Measurements from ENCODE around the gene GMPR2.

Gene GMPR2

GRCh38 chr14:24255931-24256711 lies 23.4 kb downstream of the GMPR2 start:
- H3K9ac ChIP-seq (ENCODE audit: low read length): no peak overlapping the region

GRCh38 chr14:24256960-24257359 lies 24.2 kb downstream of the GMPR2 start:
- H3K27me3 ChIP-seq (ENCODE audit: insufficient read depth, low read length): no peaks in the 10 kb centered on the region
- no peak overlapping the region for H2AFZ ChIP-seq (ENCODE audit: low read length)
- H3K4me3 ChIP-seq (ENCODE audit: low read depth, low read length, poor library complexity, severe bottlenecking): no peak overlapping the region
- no peak overlapping the region for H3K27ac ChIP-seq (ENCODE audit: low read depth, low read length, poor library complexity, severe bottlenecking)
- H4K20me1 ChIP-seq (ENCODE audit: insufficient read depth, low read length): no peaks in the 10 kb centered on the region
- H3K36me3 ChIP-seq (ENCODE audit: insufficient read depth, low read length): no peaks in the 10 kb centered on the region
- H3K9me3 ChIP-seq (ENCODE audit: low read length): no peaks in the 10 kb centered on the region
- no peak overlapping the region for H3K9ac ChIP-seq (ENCODE audit: low read length)
- H3K79me2 ChIP-seq (ENCODE audit: insufficient read depth, low read length): no peaks in the 10 kb centered on the region
- H3F3A ChIP-seq (ENCODE audit: insufficient read depth, low read length): no peaks in the 10 kb centered on the region
- no peaks in the 10 kb centered on the region for H3K4me1 ChIP-seq (ENCODE audit: insufficient read depth, low read length, severe bottlenecking)
- TF ChIP-seq EZH2 (IDR thresholded peaks at IDR 0.05; ENCODE audit: borderline replicate concordance, low read length) (no peak), CTCF (IDR thresholded peaks at IDR 0.05; ENCODE audit: low read length) (no peak)
- H3K9me2 ChIP-seq (ENCODE audit: low read depth, low read length): no peaks in the 10 kb centered on the region
- H3K4me2 ChIP-seq (ENCODE audit: low read length): no peak overlapping the region

More at GRCh38 chr14:24255931-24256711, 23.4 kb downstream of the GMPR2 start:
- Histone ChIP-seq H3K4me3 (ENCODE audit: low read depth, low read length, poor library complexity, severe bottlenecking) (no peak overlapping the region), H3K36me3 (ENCODE audit: insufficient read depth, low read length) (no peaks in the 10 kb centered on the region), H3F3A (ENCODE audit: insufficient read depth, low read length) (no peaks in the 10 kb centered on the region), H3K27me3 (ENCODE audit: insufficient read depth, low read length) (no peaks in the 10 kb centered on the region), H3K4me2 (ENCODE audit: low read length) (no peak overlapping the region), H3K9me2 (ENCODE audit: low read depth, low read length) (no peaks in the 10 kb centered on the region), H3K9me3 (ENCODE audit: low read length) (no peaks in the 10 kb centered on the region), H4K20me1 (ENCODE audit: insufficient read depth, low read length) (no peaks in the 10 kb centered on the region), H3K27ac (ENCODE audit: low read depth, low read length, poor library complexity, severe bottlenecking) (no peak overlapping the region), H3K4me1 (ENCODE audit: insufficient read depth, low read length, severe bottlenecking) (no peaks in the 10 kb centered on the region), H2AFZ (ENCODE audit: low read length) (no peak overlapping the region), H3K79me2 (ENCODE audit: insufficient read depth, low read length) (no peaks in the 10 kb centered on the region)
- TF ChIP-seq EZH2 (IDR thresholded peaks at IDR 0.05; ENCODE audit: borderline replicate concordance, low read length) (no peak), CTCF (IDR thresholded peaks at IDR 0.05; ENCODE audit: low read length) (no peak)

- H4K20me1 ChIP-seq (ENCODE audit: insufficient read depth, low read length): no peaks in the 10 kb centered on the region
- no peak overlapping the region for H2AFZ ChIP-seq (ENCODE audit: low read length)
- no peak overlapping the region for H3K9ac ChIP-seq (ENCODE audit: low read length)
- no peak overlapping the region for H3K4me3 ChIP-seq (ENCODE audit: low read depth, low read length, poor library complexity, severe bottlenecking)
- no peaks in the 10 kb centered on the region for H3K4me1 ChIP-seq (ENCODE audit: insufficient read depth, low read length, severe bottlenecking)
- no peak overlapping the region for H3K4me2 ChIP-seq (ENCODE audit: low read length)
- no peaks in the 10 kb centered on the region for H3F3A ChIP-seq (ENCODE audit: insufficient read depth, low read length)
- no peaks in the 10 kb centered on the region for H3K27me3 ChIP-seq (ENCODE audit: insufficient read depth, low read length)
- no peak overlapping the region for H3K27ac ChIP-seq (ENCODE audit: low read depth, low read length, poor library complexity, severe bottlenecking)
- H3K36me3 ChIP-seq (ENCODE audit: insufficient read depth, low read length): no peaks in the 10 kb centered on the region
- no peaks in the 10 kb centered on the region for H3K9me3 ChIP-seq (ENCODE audit: low read length)
- TF ChIP-seq CTCF (IDR thresholded peaks at IDR 0.05; ENCODE audit: low read length) (no peak), EZH2 (IDR thresholded peaks at IDR 0.05; ENCODE audit: borderline replicate concordance, low read length) (no peak)
- H3K9me2 ChIP-seq (ENCODE audit: low read depth, low read length): no peaks in the 10 kb centered on the region
- H3K79me2 ChIP-seq (ENCODE audit: insufficient read depth, low read length): no peaks in the 10 kb centered on the region
Measured at GRCh38 chr14:24258119-24258518, 25.4 kb downstream of the GMPR2 start.

All from OCI-LY1 (cell line).